ENCODE measurements around the gene PPP1R14C. TPM values are rescaled to one million over a fixed set of nuclear protein-coding genes. Genes with fewer than 3 reads are reported as not detected.
A peak's percentile ranks its signal among the peaks of the same experiment; 100 is the strongest.

Gene PPP1R14C
- total RNA-seq, 6 experiments from 2014 or later = 0.17 TPM; not detected in 5

GRCh38 chr6:150231525-150231850, 88.6 kb downstream of the PPP1R14C start:
- H3K36me3 Mint-ChIP-seq (ENCODE audit: low read depth) = no peaks in the 10 kb centered on the region
- H3K27ac Mint-ChIP-seq = no peak overlapping the region
- no peaks in the 10 kb centered on the region for H3K9me3 Mint-ChIP-seq
- H3K4me1 Mint-ChIP-seq (ENCODE audit: low read depth) = peaks cover 49% of the 10 kb centered on the region
- DNase-seq = peak; percentile 32
- TF ChIP-seq, protein P1, sequence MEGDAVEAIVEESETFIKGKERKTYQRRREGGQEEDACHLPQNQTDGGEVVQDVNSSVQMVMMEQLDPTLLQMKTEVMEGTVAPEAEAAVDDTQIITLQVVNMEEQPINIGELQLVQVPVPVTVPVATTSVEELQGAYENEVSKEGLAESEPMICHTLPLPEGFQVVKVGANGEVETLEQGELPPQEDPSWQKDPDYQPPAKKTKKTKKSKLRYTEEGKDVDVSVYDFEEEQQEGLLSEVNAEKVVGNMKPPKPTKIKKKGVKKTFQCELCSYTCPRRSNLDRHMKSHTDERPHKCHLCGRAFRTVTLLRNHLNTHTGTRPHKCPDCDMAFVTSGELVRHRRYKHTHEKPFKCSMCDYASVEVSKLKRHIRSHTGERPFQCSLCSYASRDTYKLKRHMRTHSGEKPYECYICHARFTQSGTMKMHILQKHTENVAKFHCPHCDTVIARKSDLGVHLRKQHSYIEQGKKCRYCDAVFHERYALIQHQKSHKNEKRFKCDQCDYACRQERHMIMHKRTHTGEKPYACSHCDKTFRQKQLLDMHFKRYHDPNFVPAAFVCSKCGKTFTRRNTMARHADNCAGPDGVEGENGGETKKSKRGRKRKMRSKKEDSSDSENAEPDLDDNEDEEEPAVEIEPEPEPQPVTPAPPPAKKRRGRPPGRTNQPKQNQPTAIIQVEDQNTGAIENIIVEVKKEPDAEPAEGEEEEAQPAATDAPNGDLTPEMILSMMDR (IDR thresholded peaks at IDR 0.05) = no peak
- peaks cover 3% of the 10 kb centered on the region for H3K27me3 Mint-ChIP-seq (ENCODE audit: insufficient read depth)
- peak overlapping the region; percentile 40 for H3K4me3 Mint-ChIP-seq

DNA sequence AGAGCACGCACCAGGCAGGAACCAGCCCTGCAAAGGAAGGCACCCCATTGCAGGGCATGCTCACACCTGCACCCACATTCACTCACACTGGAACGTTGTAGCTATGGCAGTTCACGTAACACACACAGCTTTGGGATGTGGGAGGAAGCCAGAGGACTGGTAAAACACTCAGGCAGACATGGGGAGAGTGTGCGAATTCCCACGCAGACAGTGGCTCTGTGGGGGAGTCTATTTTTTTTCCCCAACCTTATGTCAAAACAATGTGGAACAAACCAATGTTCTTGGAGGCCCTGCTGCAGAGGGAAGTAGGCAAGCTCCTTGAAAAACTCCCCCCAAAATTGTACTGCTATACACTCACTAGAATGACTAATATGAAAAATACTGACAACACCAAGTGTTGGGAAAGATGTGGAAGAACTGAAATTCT, 91.0 kb downstream of the PPP1R14C start:
- Mint-ChIP-seq H3K9me3 (no peaks in the 10 kb centered on the region), H3K4me1 (ENCODE audit: low read depth) (peaks cover 55% of the 10 kb centered on the region), H3K4me3 (no peak overlapping the region), H3K27ac (no peak overlapping the region), H3K27me3 (ENCODE audit: insufficient read depth) (peaks cover 2% of the 10 kb centered on the region), H3K36me3 (ENCODE audit: low read depth) (no peaks in the 10 kb centered on the region)
- no peak for DNase-seq
- TF ChIP-seq, protein P1 (IDR thresholded peaks at IDR 0.05) = no peak

DNA sequence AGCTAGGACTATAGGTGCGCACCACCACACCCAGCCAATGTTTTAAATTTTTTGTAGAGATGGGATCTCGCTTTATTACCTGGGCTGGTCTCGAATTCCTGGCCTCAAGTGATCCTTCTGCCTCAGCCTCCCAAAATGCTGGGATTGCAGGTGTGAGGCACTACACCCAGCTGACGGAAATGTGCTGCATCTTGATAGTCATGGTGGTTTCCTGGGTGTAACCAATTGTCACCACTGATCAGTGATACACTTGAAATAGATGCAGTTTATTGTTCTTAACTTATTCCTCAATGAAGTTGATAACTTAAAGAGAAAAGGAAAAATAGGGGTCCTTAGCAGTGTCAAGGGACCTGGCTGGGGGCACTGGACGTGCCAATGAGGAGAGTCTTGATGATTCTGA, 92.4 kb downstream of the PPP1R14C start:
- Mint-ChIP-seq H3K4me1 (ENCODE audit: low read depth) (peaks cover 43% of the 10 kb centered on the region), H3K27me3 (ENCODE audit: insufficient read depth) (peaks cover 2% of the 10 kb centered on the region), H3K36me3 (ENCODE audit: low read depth) (no peaks in the 10 kb centered on the region), H3K9me3 (no peaks in the 10 kb centered on the region), H3K4me3 (no peak overlapping the region), H3K27ac (no peak overlapping the region)
- TF ChIP-seq, protein P1 (IDR thresholded peaks at IDR 0.05) = no peak
- no peak for DNase-seq

DNA sequence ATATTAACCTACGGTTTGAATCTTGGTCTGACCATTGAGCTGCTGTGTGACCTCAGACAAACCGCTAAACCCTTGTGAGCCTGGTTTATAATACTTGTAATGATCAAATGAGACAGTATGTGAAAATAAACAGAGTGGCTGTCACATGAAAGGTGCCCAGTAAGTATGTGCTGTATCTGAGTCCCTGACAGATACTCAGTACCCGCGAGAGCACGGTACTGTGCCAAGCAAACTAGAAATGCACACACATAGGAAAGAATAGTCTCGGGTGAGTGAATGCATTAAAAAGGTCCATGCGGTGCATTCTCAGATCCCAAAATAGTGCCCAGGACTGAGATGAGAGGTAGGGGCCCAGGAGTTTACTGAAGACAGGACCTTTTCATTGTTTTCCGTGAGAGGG, 93.3 kb downstream of the PPP1R14C start:
- Mint-ChIP-seq H3K4me3 (no peak overlapping the region), H3K36me3 (ENCODE audit: low read depth) (no peaks in the 10 kb centered on the region), H3K27me3 (ENCODE audit: insufficient read depth) (peaks cover 2% of the 10 kb centered on the region), H3K4me1 (ENCODE audit: low read depth) (peaks cover 34% of the 10 kb centered on the region), H3K27ac (no peak overlapping the region), H3K9me3 (no peaks in the 10 kb centered on the region)
- TF ChIP-seq, protein P1 (IDR thresholded peaks at IDR 0.05) = no peak
- no peak for DNase-seq

DNA sequence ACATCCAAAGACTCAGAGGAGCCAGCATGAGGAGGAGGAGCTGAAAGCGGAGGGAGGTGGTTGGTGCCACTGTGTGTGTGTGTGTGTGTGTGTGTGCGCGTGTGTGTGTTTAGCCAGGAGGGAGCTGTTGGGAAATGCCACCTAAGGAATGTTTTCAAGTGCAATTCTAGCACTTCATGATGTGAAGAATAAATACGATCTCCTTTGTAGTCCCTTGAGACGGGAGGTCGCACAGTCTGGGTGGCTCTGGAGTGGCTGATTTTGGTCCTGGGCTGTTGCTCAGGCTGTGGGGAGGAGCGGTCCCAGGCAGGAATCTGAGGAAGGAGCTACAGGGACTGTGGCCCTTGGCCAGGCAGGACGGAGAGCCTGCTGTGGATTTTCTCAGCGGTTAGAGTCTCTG, 93.7 kb downstream of the PPP1R14C start:
- Mint-ChIP-seq H3K9me3 (no peaks in the 10 kb centered on the region), H3K4me3 (no peak overlapping the region), H3K4me1 (ENCODE audit: low read depth) (peaks cover 29% of the 10 kb centered on the region), H3K27ac (no peak overlapping the region), H3K36me3 (ENCODE audit: low read depth) (no peaks in the 10 kb centered on the region), H3K27me3 (ENCODE audit: insufficient read depth) (peaks cover 2% of the 10 kb centered on the region)
- TF ChIP-seq, protein P1 (IDR thresholded peaks at IDR 0.05) = no peak
- DNase-seq = no peak

DNA sequence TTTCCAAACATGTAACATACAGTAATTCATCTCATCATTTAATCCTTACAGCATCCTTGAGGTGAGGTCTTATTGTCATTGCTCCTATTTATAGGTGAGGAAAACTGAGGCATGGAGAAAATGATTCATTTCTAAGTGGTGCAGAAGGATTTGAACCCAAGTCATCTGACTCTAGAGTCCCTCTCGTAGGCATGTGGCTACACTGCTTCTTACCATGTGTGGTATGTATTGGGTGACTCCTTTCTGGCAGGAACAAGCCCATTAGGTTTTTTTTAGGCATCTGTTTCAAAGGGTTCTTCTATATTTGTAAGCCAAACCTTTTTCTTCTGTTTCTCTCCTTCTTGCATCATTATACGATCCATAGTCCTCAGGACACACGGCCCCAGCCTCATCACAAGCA, 94.8 kb downstream of the PPP1R14C start:
- DNase-seq = no peak
- H3K27ac Mint-ChIP-seq = no peak overlapping the region
- H3K9me3 Mint-ChIP-seq = no peaks in the 10 kb centered on the region
- no peak overlapping the region for H3K4me3 Mint-ChIP-seq
- peaks cover 2% of the 10 kb centered on the region for H3K27me3 Mint-ChIP-seq (ENCODE audit: insufficient read depth)
- TF ChIP-seq, protein P1 (IDR thresholded peaks at IDR 0.05) = no peak
- peaks cover 19% of the 10 kb centered on the region for H3K4me1 Mint-ChIP-seq (ENCODE audit: low read depth)
- no peaks in the 10 kb centered on the region for H3K36me3 Mint-ChIP-seq (ENCODE audit: low read depth)
